ENCODE results near the gene LAMA5. TPM values are rescaled to one million over a fixed set of nuclear protein-coding genes. Genes with fewer than 3 reads are reported as not detected.

LAMA5 gene
- total and polyA plus RNA-seq, 2 of the 8 experiments (the other 6 are each of a cell fraction or from before 2014, with no cell fraction given), result 34.4 to 225 TPM

- no peak for TF ChIP-seq USF2 (IDR thresholded peaks at IDR 0.05; ENCODE audit: low read length)
- no peak for TF ChIP-seq RBBP5 (IDR thresholded peaks at IDR 0.05; ENCODE audit: borderline replicate concordance, low read depth, low read length)
These were observed 22.3 kb downstream of the LAMA5 start (continued) for GRCh38 chr20:62344782-62345181.

All from H1 (cell line).